A549 treated with AZD2906 at 1 μM for 4 hours (cell line): Measurements from ENCODE around the gene NSUN4. TPM values are rescaled to one million over a fixed set of nuclear protein-coding genes. Genes with fewer than 3 reads are reported as not detected.

Experiments used
- total RNA-seq: library from RNA; stranded (reverse); fragments of 200-300 nt; extraction: Qiagen RNA extraction; gene quantifications from 5 replicates; pipeline ENCODE4 v1.2.3, GENCODE V29; 2022

NSUN4 gene
- total RNA-seq: 11.1 to 14.3 TPM (median 12.9 TPM) in 5 replicates

DNA sequence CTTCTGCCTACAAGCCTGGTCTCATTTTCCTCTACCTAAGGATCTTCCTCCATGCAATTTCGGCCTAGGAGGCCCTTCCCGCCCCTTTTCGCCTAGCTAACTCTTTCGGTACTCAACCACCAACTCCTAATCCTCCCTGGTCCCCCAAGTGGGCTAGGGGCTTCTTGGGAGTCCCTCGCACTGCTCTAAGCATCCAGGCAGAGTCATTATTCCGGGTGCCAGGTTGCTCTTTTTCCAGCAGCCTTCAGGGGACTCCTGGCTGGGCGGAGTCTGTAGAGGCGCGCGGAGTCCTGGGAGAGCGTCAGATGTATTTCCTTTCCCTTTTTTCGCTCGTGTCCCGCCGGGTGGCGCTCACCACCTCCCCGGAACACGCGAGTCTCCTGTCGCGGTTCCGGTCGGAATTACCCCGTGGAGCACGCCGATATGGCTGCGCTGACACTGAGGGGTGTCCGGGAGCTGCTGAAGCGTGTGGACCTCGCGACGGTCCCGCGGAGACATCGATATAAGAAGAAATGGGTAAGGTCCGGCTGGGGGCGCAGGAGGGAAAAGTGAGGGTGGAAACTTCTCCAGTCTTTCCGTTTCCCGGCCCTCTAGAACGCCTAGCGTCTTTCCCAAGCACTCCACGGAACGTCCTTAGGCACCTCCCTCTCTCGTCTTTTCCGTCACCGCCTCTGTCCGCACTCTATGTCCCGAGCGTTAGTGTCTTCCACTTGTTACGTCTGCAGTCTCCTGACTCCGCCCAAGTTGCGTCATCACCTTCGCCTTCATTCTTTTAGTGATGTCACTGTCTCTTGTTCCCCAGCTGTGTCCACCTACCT is at the start of gene NSUN4:
Gene NSUN4, plus strand, starts transcription at position 404 of the 818 bp plus-strand sequence. Its CDS starts 20 bp downstream, at position 424.

DNA sequence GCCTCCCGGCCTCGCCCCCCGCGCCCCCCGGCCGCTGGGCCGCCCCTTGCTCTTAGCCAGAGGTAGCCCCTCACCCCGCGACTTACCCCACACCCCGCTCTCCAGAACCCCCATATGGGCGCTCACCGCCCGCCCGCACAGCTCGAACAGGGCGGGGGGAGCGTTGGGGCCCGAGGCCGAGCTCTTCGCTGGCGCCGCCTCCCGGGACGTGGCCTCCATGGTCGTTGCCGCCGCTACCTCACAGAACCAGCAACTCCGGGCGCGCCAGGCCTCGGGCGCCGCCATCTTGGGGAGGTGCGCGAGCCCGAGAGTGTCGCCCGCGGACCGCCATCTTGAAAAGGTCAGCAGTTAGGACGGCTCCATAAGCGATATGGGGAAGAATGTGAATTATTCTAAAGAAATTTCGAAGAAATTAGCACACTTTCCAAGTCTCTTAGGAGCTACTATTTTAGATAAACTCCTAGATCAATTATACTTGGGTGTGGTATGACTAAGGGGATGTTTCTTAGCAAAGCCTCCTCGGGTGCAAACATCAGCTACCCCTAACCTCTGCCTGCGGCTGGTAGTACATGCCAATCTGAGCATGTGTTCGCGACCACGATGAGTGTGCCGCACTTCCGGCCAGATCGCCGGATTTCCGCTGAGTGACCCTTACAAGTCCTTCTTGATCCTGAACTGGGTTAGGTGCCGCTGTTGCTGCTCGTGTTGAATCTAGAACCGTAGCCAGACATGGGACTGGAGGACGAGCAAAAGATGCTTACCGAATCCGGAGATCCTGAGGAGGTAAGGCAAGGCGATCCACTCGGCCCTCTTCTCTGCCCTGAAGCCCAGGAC is 37.4 kb upstream of the NSUN4 start, which contains the start of the genes LRRC41 and UQCRH:
Gene LRRC41, minus strand, starts transcription at position 579 of the 834 bp plus-strand sequence. Its CDS starts 294 bp downstream, at position 285.
Gene UQCRH, plus strand, starts transcription at position 661 of the 834 bp plus-strand sequence. Its CDS starts 69 bp downstream, at position 730.

DNA sequence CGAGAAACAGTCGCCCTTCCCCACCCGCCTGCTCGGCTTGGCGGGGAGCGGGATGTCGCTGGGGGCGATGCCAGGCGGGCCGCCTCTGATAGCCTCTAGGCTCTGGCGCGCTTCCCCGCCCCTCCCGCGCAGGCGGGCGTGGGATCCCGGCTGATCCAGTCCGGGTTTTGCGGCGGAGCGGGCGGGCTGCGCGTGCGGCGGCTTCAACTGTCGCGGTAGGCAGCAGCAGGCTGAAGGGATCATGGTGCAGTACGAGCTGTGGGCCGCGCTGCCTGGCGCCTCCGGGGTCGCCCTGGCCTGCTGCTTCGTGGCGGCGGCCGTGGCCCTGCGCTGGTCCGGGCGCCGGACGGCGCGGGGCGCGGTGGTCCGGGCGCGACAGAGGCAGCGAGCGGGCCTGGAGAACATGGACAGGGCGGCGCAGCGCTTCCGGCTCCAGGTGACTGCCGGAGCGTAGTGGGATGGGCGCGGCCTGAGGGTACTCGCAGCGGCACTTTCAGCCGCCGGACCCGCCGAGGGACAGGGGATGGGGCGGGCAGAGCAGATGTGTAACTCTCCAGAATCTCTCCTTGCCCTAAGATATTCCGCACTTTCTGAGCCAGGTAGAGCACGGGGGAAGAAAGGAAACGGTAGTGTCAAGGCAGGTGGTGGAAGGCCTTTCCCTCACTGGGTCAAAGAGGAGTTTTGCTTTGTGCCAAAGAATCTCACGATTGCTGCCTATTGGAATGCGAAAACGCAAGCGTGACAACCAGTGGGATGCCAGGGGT is 53.7 kb downstream of the NSUN4 start, which contains the start of gene FAAH:
Gene FAAH, plus strand, starts transcription at position 210 of the 764 bp plus-strand sequence. Its CDS starts 32 bp downstream, at position 242.

Other genes starting within 250 kb of the NSUN4 start
- 1.3 to 2.0 TPM (median 1.5 TPM) in 5 replicates for gene PIK3R3, start 208.2 kb upstream of the NSUN4 start, total RNA-seq
- gene TSPAN1, start 165.7 kb upstream of the NSUN4 start, total RNA-seq: 1.5 to 3.8 TPM (median 2.6 TPM) in 5 replicates
- not detected in 5 replicates for gene P3R3URF, start 164.3 kb upstream of the NSUN4 start, total RNA-seq
- gene POMGNT1, start 142.4 kb upstream of the NSUN4 start, total RNA-seq: 38.0 to 45.8 TPM (median 41.7 TPM) in 5 replicates
- not detected in 5 replicates for gene LURAP1, start 137.5 kb upstream of the NSUN4 start, total RNA-seq
- gene RAD54L, start 93.0 kb upstream of the NSUN4 start, total RNA-seq: 9.5 to 11.5 TPM (median 11.1 TPM) in 5 replicates
- gene LRRC41, start 37.2 kb upstream of the NSUN4 start, total RNA-seq: 36.6 to 42.8 TPM (median 41.8 TPM) in 5 replicates
- gene UQCRH, start 37.1 kb upstream of the NSUN4 start, total RNA-seq: 383 to 522 TPM (median 404 TPM) in 5 replicates
- gene FAAH, start 53.5 kb downstream of the NSUN4 start, total RNA-seq: 0.46 to 1.1 TPM (median 0.62 TPM) in 5 replicates
- 0.49 to 0.93 TPM (median 0.82 TPM) in 5 replicates for gene DMBX1, start 149.0 kb downstream of the NSUN4 start, total RNA-seq
- not detected in 5 replicates for gene KNCN, start 210.8 kb downstream of the NSUN4 start, total RNA-seq